OCI-LY1 (cell line): ENCODE results near the gene TCL1A.
"Not testable (repeated sequence)": the region's sequence is repeated elsewhere in the genome, so short reads cannot be mapped to it uniquely, and the experiment has no call there.

Experiments used
- H2AFZ ChIP-seq: fragments of 200-600 bp; sonication (generic), shearing (Covaris generic); 2 replicates; pipeline ENCODE4 v1.6.0; 2014; ENCODE audit warnings: antibody characterized with exemption, mild to moderate bottlenecking, low read length
- H3F3A ChIP-seq: fragments of 200-600 bp; sonication (generic), shearing (Covaris generic); 2 replicates; pipeline ENCODE4 v1.6.0; 2014; ENCODE audit warnings: mild to moderate bottlenecking, antibody characterized with exemption, low read length, moderate library complexity; ENCODE audit not compliant: insufficient read depth
- H3K27ac ChIP-seq: fragments of 200-600 bp; sonication (generic); 2 replicates; pipeline ENCODE4 v1.5.1; 2014; ENCODE audit warnings: low read length, mixed run types, mild to moderate bottlenecking, low read depth; ENCODE audit not compliant: poor library complexity, severe bottlenecking
- H3K27me3 ChIP-seq: fragments of 200-600 bp; sonication (generic); 2 replicates; pipeline ENCODE4 v1.6.0; 2014; ENCODE audit warnings: antibody characterized with exemption, mild to moderate bottlenecking, low read length, moderate library complexity; ENCODE audit not compliant: insufficient read depth
- H3K36me3 ChIP-seq: fragments of 200-600 bp; sonication (generic); 2 replicates; pipeline ENCODE4 v1.6.1; 2014; ENCODE audit warnings: mild to moderate bottlenecking, antibody characterized with exemption, low read length, moderate library complexity, mixed read lengths; ENCODE audit not compliant: insufficient read depth
- H3K4me1 ChIP-seq: fragments of 200-600 bp; sonication (generic); 2 replicates; pipeline ENCODE4 v1.5.1; 2014; ENCODE audit warnings: mild to moderate bottlenecking, low read length, moderate library complexity; ENCODE audit not compliant: insufficient read depth, severe bottlenecking
- H3K4me2 ChIP-seq: fragments of 200-600 bp; sonication (generic), shearing (Covaris generic); 2 replicates; pipeline ENCODE4 v1.6.1; 2014; ENCODE audit warnings: low read length
- H3K4me3 ChIP-seq: fragments of 200-600 bp; sonication (generic); 2 replicates; pipeline ENCODE4 v1.5.1; 2014; ENCODE audit warnings: low read length, low read depth, mild to moderate bottlenecking, mixed read lengths; ENCODE audit not compliant: poor library complexity, severe bottlenecking
- H3K79me2 ChIP-seq: fragments of 200-600 bp; shearing (Covaris generic); 2 replicates; pipeline ENCODE4 v1.6.1; 2016; ENCODE audit warnings: mixed run types, low read length, mixed read lengths; ENCODE audit not compliant: insufficient read depth
- H3K9ac ChIP-seq: fragments of 200-600 bp; sonication (generic), shearing (Covaris generic); 2 replicates; pipeline ENCODE4 v1.6.1; 2014; ENCODE audit warnings: mild to moderate bottlenecking, low read length, mixed read lengths
- H3K9me2 ChIP-seq: fragments of 200-600 bp; sonication (generic), shearing (Covaris generic); 2 replicates; pipeline ENCODE4 v1.6.1; 2014; ENCODE audit warnings: low read depth, mild to moderate bottlenecking, low read length, mixed read lengths
- H3K9me3 ChIP-seq: fragments of 200-600 bp; shearing (Covaris generic); 2 replicates; pipeline ENCODE4 v1.6.1; 2014; ENCODE audit warnings: low read length, mixed read lengths
- H4K20me1 ChIP-seq: fragments of 200-600 bp; sonication (generic), shearing (Covaris generic); 2 replicates; pipeline ENCODE4 v1.6.0; 2016; ENCODE audit warnings: mild to moderate bottlenecking, low read length; ENCODE audit not compliant: insufficient read depth
- EZH2 ChIP-seq: fragments of 200-600 bp; sonication (generic), shearing (Covaris generic); IDR thresholded peaks from 2 replicates; pipeline ENCODE4 v1.8.0; 2017; ENCODE audit warnings: borderline replicate concordance, mixed run types, mild to moderate bottlenecking, antibody characterized with exemption, low read length, moderate library complexity, mixed read lengths
- TF ChIP-seq, protein P1 (sequence below): fragments of 200-600 bp; sonication (generic), shearing (Covaris generic); IDR thresholded peaks from 2 replicates; pipeline ENCODE4 v1.5.1; 2017; ENCODE audit warnings: mild to moderate bottlenecking, antibody characterized with exemption, low read length, moderate library complexity, mixed read lengths

The TCL1A gene

DNA sequence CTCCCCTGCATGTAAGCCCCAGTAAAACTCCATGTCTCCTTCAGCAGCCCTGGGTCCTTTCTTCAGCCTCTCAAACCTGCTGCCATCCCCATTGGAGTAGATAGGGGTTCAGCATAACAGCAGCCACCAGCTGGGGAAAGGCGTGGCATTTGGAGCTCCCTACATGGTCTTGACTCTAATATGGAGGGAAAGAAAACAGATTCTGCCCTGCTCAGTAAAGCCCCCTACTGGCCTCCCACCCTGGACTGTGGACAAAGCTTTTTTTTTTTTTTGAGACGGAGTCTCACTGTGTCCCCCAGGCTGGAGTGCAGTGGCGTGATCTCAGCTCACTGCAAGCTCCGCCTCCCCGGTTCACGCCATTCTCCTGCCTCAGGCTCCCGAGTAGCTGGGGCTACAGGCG, 48.4 kb downstream of the TCL1A start:
- Histone ChIP-seq H3K27ac (peak overlapping the region; percentile 100), H3K4me2 (peak overlapping the region; percentile 95), H3K4me3 (peak overlapping the region; percentile 64), H3K36me3 (peaks cover 32% of the 10 kb centered on the region), H3F3A (peaks cover 29% of the 10 kb centered on the region), H3K4me1 (peaks cover 96% of the 10 kb centered on the region), H3K9ac (peak overlapping the region; percentile 99)
- TF ChIP-seq, protein P1, sequence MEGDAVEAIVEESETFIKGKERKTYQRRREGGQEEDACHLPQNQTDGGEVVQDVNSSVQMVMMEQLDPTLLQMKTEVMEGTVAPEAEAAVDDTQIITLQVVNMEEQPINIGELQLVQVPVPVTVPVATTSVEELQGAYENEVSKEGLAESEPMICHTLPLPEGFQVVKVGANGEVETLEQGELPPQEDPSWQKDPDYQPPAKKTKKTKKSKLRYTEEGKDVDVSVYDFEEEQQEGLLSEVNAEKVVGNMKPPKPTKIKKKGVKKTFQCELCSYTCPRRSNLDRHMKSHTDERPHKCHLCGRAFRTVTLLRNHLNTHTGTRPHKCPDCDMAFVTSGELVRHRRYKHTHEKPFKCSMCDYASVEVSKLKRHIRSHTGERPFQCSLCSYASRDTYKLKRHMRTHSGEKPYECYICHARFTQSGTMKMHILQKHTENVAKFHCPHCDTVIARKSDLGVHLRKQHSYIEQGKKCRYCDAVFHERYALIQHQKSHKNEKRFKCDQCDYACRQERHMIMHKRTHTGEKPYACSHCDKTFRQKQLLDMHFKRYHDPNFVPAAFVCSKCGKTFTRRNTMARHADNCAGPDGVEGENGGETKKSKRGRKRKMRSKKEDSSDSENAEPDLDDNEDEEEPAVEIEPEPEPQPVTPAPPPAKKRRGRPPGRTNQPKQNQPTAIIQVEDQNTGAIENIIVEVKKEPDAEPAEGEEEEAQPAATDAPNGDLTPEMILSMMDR: peak; percentile 49
- H3K9me2 ChIP-seq, H2AFZ ChIP-seq, H3K27me3 ChIP-seq, H3K9me3 ChIP-seq, H4K20me1 ChIP-seq, H3K79me2 ChIP-seq: not testable (repeated sequence)

DNA sequence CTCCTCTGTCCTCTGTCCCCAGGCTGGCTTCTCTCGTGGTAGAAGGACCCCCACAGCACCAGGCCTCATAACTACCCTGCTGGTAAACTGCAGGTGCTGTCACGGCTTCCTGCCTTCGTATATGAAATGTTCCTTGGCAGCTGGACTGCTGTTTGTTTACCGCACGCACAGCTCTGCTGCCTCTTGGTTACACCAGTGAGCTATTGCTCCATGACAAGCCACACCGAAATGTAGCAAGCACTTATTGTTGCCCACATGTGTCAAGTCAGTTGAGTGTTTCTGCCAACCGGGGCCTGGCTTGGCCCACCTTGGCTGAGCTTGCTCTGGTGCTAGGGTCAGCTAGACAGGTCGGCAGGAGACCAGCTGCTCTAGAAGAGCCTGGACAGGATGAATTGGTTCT, 49.4 kb downstream of the TCL1A start:
- H3K36me3 ChIP-seq: peaks cover 22% of the 10 kb centered on the region
- no peaks in the 10 kb centered on the region for H3K9me3 ChIP-seq
- H2AFZ ChIP-seq: no peak overlapping the region
- H3K79me2 ChIP-seq: no peaks in the 10 kb centered on the region
- H3K4me3 ChIP-seq: peak overlapping the region; percentile 64
- H3K9ac ChIP-seq: peak overlapping the region; percentile 99
- peaks cover 29% of the 10 kb centered on the region for H3F3A ChIP-seq
- no peaks in the 10 kb centered on the region for H3K27me3 ChIP-seq
- H3K27ac ChIP-seq: peak overlapping the region; percentile 100
- TF ChIP-seq, protein P1: no peak
- TF ChIP-seq EZH2: no peak
- H3K9me2 ChIP-seq: no peaks in the 10 kb centered on the region
- no peaks in the 10 kb centered on the region for H4K20me1 ChIP-seq
- H3K4me2 ChIP-seq: peak overlapping the region; percentile 95
- H3K4me1 ChIP-seq: peaks cover 99% of the 10 kb centered on the region

DNA sequence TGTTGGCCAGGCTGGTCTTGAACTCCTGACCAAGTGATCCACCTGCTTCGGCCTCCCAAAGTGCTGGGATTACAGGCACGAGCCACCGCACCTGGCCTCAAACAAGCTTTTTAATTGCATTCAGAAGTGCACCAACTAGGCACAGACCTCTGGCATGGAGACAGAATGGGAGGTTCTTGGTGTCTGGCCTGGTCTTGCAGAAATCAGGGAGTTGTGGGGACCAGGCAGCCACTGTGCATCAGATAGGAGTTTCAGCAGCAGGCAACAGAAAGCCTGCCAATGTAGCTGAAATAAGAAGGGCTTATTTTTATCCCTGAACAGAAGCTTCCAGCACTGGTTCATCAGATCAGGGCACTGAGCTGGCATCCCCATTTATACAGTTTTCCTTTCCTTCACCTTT, 49.9 kb downstream of the TCL1A start:
- Histone ChIP-seq H3K79me2 (no peaks in the 10 kb centered on the region), H3K4me1 (peaks cover 98% of the 10 kb centered on the region), H3K27ac (peak overlapping the region; percentile 100), H3K9ac (peak overlapping the region; percentile 99), H3K9me3 (no peaks in the 10 kb centered on the region), H4K20me1 (no peaks in the 10 kb centered on the region), H3K27me3 (no peaks in the 10 kb centered on the region), H2AFZ (no peak overlapping the region), H3K4me3 (peak overlapping the region; percentile 37), H3F3A (peaks cover 29% of the 10 kb centered on the region), H3K9me2 (no peaks in the 10 kb centered on the region), H3K4me2 (peak overlapping the region; percentile 95), H3K36me3 (peaks cover 17% of the 10 kb centered on the region)
- no peak for TF ChIP-seq EZH2
- TF ChIP-seq, protein P1: no peak
